ENCODE measurements around the gene ZNF326. TPM values are rescaled to one million over a fixed set of nuclear protein-coding genes. Genes with fewer than 3 reads are reported as not detected.
A peak's percentile ranks its signal among the peaks of the same experiment; 100 is the strongest.
"Not testable (repeated sequence)": the region's sequence is repeated elsewhere in the genome, so short reads cannot be mapped to it uniquely, and the experiment has no call there.

The ZNF326 gene
- total RNA-seq, 1 donor from 2014 or later = 43.8 TPM

DNA sequence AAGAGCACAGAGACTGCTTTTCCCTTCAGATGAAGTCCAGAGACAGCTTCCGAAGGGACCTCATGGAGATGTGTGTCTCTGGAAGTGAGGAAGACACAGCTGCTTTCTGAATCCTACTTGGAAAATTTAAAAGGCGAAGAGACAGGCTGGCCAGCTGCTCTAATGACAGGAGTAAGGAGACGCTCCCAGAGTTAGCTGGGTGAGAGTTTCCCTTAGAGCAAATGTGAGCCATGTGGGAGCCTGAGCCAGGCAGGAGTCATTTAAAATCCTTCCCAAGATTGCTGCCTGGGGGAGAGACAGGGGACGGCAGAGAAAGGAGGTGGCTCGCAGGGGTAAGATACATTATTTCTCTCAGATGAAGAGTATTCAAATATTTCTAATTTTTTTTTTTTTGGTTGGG lies 53.1 kb downstream of the ZNF326 start:
- no peak overlapping the region for H3K4me3 Mint-ChIP-seq
- no peaks in the 10 kb centered on the region for H3K4me1 Mint-ChIP-seq
- no peak for DNase-seq (ENCODE audit: low read depth, low spot score)
- H3K36me3 Mint-ChIP-seq (ENCODE audit: low read depth) = no peaks in the 10 kb centered on the region
- no peaks in the 10 kb centered on the region for H3K27me3 Mint-ChIP-seq (ENCODE audit: low read depth)
- TF ChIP-seq, protein P1, sequence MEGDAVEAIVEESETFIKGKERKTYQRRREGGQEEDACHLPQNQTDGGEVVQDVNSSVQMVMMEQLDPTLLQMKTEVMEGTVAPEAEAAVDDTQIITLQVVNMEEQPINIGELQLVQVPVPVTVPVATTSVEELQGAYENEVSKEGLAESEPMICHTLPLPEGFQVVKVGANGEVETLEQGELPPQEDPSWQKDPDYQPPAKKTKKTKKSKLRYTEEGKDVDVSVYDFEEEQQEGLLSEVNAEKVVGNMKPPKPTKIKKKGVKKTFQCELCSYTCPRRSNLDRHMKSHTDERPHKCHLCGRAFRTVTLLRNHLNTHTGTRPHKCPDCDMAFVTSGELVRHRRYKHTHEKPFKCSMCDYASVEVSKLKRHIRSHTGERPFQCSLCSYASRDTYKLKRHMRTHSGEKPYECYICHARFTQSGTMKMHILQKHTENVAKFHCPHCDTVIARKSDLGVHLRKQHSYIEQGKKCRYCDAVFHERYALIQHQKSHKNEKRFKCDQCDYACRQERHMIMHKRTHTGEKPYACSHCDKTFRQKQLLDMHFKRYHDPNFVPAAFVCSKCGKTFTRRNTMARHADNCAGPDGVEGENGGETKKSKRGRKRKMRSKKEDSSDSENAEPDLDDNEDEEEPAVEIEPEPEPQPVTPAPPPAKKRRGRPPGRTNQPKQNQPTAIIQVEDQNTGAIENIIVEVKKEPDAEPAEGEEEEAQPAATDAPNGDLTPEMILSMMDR (conservative IDR thresholded peaks at IDR 0.05) = no peak
- H3K9me3 Mint-ChIP-seq = no peaks in the 10 kb centered on the region
- no peak overlapping the region for H3K27ac Mint-ChIP-seq (ENCODE audit: unreplicated experiment)

DNA sequence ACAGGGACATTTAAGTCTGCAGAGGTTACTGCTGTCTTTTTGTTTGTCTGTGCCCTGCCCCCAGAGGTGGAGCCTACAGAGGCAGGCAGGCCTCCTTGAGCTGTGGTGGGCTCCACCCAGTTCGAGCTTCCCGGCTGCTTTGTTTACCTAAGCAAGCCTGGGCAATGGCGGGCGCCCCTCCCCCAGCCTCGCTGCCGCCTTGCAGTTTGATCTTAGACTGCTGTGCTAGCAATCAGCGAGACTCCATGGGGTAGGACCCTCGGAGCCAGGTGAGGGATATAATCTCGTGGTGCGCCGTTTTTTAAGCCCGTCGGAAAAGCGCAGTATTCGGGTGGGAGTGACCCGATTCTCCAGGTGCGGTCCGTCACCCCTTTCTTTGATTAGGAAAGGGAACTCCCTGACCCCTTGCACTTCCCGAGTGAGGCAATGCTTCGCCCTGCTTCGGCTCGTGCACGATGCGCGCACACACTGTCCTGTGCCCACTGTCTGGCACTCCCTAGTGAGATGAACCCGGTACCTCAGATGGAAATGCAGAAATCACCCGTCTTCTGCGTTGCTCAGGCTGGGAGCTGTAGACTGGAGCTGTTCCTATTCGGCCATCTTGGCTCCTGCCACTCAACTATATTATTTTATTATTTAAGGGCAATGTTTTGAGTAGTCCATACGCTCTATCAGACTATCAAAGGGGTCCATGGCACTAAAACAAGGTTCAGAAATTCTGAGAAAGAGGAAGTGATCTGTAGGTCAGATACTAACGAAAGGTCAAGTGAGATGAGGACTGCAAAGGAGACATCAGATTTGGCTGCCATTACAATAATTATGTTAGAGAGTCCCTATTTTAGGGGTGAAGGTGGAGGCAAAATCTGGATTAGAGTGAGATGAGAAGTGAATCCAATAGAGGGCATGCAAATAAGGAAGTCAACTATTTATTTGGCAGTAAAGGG lies 68.1 kb downstream of the ZNF326 start:
- DNase-seq (ENCODE audit: low read depth, low spot score) = not testable (repeated sequence)

DNA sequence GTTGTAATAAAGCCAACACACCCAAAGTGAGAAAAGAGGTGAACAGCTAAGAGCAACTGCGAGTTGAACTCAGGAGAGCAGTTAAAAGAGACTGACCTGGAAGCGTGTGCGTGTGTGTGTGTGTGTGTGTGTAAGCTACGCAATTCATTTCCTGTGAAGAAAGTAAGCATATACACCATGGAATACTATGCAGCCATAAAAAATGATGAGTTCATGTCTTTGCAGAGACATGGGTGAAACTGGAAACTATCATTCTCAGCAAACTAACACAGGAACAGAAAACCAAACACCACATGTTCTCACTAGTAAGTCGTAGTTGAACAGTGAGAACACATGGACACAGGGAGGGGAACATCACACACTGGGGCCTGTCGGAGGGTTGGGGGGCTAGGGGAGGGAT lies 69.2 kb downstream of the ZNF326 start:
- DNase-seq (ENCODE audit: low read depth, low spot score) = not testable (repeated sequence)

More for the DNA sequence above, 68.1 kb downstream of the ZNF326 start:
- not testable (repeated sequence) for H3K36me3 Mint-ChIP-seq (ENCODE audit: low read depth); H3K27me3 Mint-ChIP-seq (ENCODE audit: low read depth); H3K9me3 Mint-ChIP-seq; H3K4me1 Mint-ChIP-seq
- Mint-ChIP-seq H3K27ac (ENCODE audit: unreplicated experiment) (peak overlapping the region; percentile 70), H3K4me3 (peak overlapping the region; percentile 71)

DNA sequence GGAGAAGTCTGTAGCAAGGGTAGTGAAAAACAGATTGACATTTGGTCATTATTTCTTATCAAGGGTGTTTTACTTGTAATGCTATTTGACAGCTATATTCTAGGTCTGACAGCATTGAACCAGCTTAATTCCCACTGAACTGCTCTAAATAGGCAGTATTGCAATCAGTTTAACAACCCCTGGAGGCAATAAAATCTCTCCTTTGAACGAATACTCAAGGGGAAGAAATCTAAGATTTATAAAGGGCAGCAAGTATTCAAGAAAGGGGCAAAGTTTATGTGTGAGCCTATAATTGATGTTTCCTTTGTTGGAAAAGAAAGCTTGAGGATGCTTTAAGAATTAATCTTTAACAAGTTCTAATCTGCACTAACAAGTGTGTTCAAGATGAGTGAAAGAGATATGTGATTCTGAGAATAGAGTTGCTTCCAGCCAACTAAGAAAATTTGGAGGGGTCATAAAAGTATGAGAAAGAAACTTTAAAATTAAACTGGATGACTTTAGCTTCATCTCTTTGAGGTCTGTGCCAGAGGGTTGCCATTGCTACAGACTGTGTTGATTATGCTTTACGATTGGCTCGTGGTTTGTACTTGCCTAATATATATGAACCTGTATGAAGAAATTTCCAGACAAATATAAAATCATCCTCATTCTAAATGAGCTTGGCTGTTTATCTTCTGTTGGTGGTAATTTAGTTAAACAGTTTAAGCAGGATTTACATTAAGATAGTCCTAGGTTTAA lies 72.5 kb downstream of the ZNF326 start:
- DNase-seq (ENCODE audit: low read depth, low spot score) = no peak
- Mint-ChIP-seq H3K4me3 (no peak overlapping the region), H3K36me3 (ENCODE audit: low read depth) (no peaks in the 10 kb centered on the region), H3K27me3 (ENCODE audit: low read depth) (peaks cover 9% of the 10 kb centered on the region), H3K9me3 (peaks cover 5% of the 10 kb centered on the region), H3K4me1 (peaks cover 4% of the 10 kb centered on the region), H3K27ac (ENCODE audit: unreplicated experiment) (no peak overlapping the region)
- TF ChIP-seq, protein P1 (conservative IDR thresholded peaks at IDR 0.05) = no peak

More for the DNA sequence above, 69.2 kb downstream of the ZNF326 start:
- H3K4me1 Mint-ChIP-seq; H3K9me3 Mint-ChIP-seq; H3K27me3 Mint-ChIP-seq (ENCODE audit: low read depth); H3K27ac Mint-ChIP-seq (ENCODE audit: unreplicated experiment); H3K4me3 Mint-ChIP-seq; H3K36me3 Mint-ChIP-seq (ENCODE audit: low read depth): not testable (repeated sequence)

DNA sequence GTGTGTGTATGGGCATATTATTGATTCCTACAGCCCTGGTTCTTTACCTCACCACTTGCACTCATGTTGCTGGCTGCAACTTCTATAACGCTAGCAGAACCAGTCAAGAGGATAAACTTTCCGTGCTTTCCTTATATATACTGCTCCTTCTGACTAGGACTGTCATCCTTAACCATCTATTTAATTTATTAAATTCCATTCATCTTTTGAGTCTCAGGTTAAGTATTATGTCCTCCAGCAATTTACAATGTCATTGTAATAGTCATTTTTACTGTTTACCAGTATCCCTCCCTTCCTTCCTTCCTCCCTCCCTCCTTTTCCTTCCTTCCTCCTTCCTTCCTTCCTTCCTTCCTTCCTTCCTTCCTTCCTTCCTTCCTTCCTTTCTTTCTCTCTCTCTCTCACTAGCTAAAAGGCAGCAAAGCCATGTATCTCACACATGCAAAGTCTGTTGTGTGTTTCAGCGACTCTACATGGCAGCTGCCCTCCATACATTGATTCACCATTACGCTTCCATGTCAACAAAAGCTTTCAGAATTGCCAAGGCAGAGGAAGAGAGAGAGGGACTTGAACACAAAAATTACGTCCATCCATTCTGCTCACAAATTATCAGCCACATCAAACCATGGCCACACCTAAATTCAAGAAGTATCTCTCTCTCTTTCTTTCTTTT lies 73.8 kb downstream of the ZNF326 start:
- H3K27ac Mint-ChIP-seq (ENCODE audit: unreplicated experiment) = no peak overlapping the region

DNA sequence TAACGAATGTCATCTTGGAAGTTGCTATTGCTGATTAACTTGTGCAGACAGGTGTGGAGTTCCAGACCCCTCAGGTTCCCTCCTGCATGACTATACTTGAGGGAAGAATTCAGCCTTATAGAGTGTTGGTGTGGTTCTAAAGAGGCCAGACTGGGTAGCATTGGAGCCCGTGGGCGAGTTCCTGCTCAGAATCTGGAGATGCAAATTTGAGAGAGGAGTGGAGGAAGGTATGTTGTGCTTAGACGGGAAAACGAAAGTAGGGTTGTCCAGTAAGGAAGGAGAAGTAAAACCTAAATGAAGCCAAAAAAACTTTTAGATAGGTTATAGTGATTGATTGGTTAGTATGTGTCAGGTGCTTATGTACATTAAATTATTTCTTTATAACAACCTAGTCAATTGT lies 79.2 kb downstream of the ZNF326 start:
- no peak for DNase-seq (ENCODE audit: low read depth, low spot score)
- peaks cover 21% of the 10 kb centered on the region for H3K27me3 Mint-ChIP-seq (ENCODE audit: low read depth)
- no peak overlapping the region for H3K27ac Mint-ChIP-seq (ENCODE audit: unreplicated experiment)
- no peaks in the 10 kb centered on the region for H3K36me3 Mint-ChIP-seq (ENCODE audit: low read depth)
- TF ChIP-seq, protein P1 (conservative IDR thresholded peaks at IDR 0.05) = no peak
- H3K4me1 Mint-ChIP-seq = no peaks in the 10 kb centered on the region
- no peaks in the 10 kb centered on the region for H3K9me3 Mint-ChIP-seq
- no peak overlapping the region for H3K4me3 Mint-ChIP-seq

More for the DNA sequence above, 73.8 kb downstream of the ZNF326 start:
- Mint-ChIP-seq H3K4me3 (no peak overlapping the region), H3K4me1 (no peaks in the 10 kb centered on the region), H3K36me3 (ENCODE audit: low read depth) (no peaks in the 10 kb centered on the region), H3K27me3 (ENCODE audit: low read depth) (peaks cover 17% of the 10 kb centered on the region), H3K9me3 (no peaks in the 10 kb centered on the region)
- TF ChIP-seq, protein P1 (conservative IDR thresholded peaks at IDR 0.05) = no peak
- DNase-seq (ENCODE audit: low read depth, low spot score) = no peak

All from neural crest cell (in vitro differentiated cells).